ENCODE measurements around the gene TPPP3.

- TF ChIP-seq CTCF (IDR thresholded peaks at IDR 0.05; ENCODE audit: extremely low read depth in 1 of 2, insufficient read depth in 1 of 2, low read depth in 1 of 2, low read length in 2 of 2) (no peak), POLR2AphosphoS5 (IDR thresholded peaks at IDR 0.05; ENCODE audit: insufficient read depth, low read depth, low read length) (no peak), JUN (IDR thresholded peaks at IDR 0.05; ENCODE audit: borderline replicate concordance, insufficient read depth, insufficient read length, low read depth) (no peak), EZH2 (IDR thresholded peaks at IDR 0.05; ENCODE audit: borderline replicate concordance, low read depth, low read length, severe bottlenecking) (no peak), MYC (IDR thresholded peaks at IDR 0.05; ENCODE audit: low read depth, low read length) (no peak)
These were observed 4.7 kb downstream of the TPPP3 start for GRCh38 chr16:67388591-67388990.

Data from endothelial cell of umbilical vein (primary cell).